Suprapubic skin (tissue), 4 donors: ENCODE measurements around the gene TMC4. TPM values are rescaled to one million over a fixed set of nuclear protein-coding genes. Genes with fewer than 3 reads are reported as not detected.

Experiments
- DNase-seq, 2 donors: peaks; one replicate each; pipeline ENCODE4 v3.0.0-alpha.2; 2019; ENCODE audit warnings: low spot score in 2 of 2
- H3K27ac ChIP-seq: fragments of 200-600 bp; sonication (generic); one replicate; pipeline ENCODE4 v1.5.1; 2019
- H3K27me3 ChIP-seq: fragments of 200-600 bp; sonication (generic); one replicate; pipeline ENCODE4 v1.5.1; 2019
- H3K36me3 ChIP-seq: fragments of 200-600 bp; sonication (generic); one replicate; pipeline ENCODE4 v1.5.1; 2019
- H3K4me1 ChIP-seq: fragments of 200-600 bp; sonication (generic); one replicate; pipeline ENCODE4 v1.5.1; 2019
- H3K4me3 ChIP-seq: fragments of 200-600 bp; sonication (generic); one replicate; pipeline ENCODE4 v1.5.1; 2019; ENCODE audit warnings: mild to moderate bottlenecking
- H3K9me3 ChIP-seq: fragments of 200-600 bp; sonication (generic); one replicate; pipeline ENCODE4 v1.5.1; 2019
- CTCF ChIP-seq, 2 donors: fragments of 200-600 bp in 1 of 2; fragments of 450-650 bp in 1 of 2; sonication (generic) in 1 of 2; IDR thresholded peaks; one replicate each; pipeline ENCODE4 v1.5.1; 2016 to 2019; ENCODE audit warnings: antibody characterized with exemption in 2 of 2, mild to moderate bottlenecking in 1 of 2, moderate library complexity in 1 of 2
- EP300 ChIP-seq: sonication (generic); formaldehyde crosslinking; IDR thresholded peaks from one replicate; pipeline ENCODE4 v1.6.1; 2017; ENCODE audit warnings: antibody characterized with exemption
- POLR2A ChIP-seq, 2 donors: fragments of 450-650 bp; IDR thresholded peaks; one replicate each; pipeline ENCODE4 v1.6.1; 2017; ENCODE audit warnings: antibody characterized with exemption in 2 of 2, mild to moderate bottlenecking in 2 of 2, moderate library complexity in 2 of 2
- POLR2AphosphoS5 ChIP-seq, 3 donors: sonication (generic); formaldehyde crosslinking; IDR thresholded peaks; one replicate each; pipeline ENCODE4 v1.6.1; 2017; ENCODE audit warnings: antibody characterized with exemption in 3 of 3
- WGBS: methylation state at CpG from one replicate; pipeline ENCODE4 v1.1.5; 2018; 5-methylcytosine and 5-hydroxymethylcytosine counted together
- total RNA-seq, 4 donors: library from RNA; depleted of rRNA; stranded (reverse); fragments of >200 nt; gene quantifications; one replicate each; pipeline ENCODE4 v1.1.0, GENCODE V29; 2016

The TMC4 gene
- total RNA-seq, 4 donors from 2014 or later, result 3.4 to 22.8 (median 9.0) TPM

- 86% methylated on average over 3 of the region's 3 CpGs for WGBS
- H3K27me3 ChIP-seq, result no peaks in the 10 kb centered on the region
- no peaks in the 10 kb centered on the region for H3K9me3 ChIP-seq
- TF ChIP-seq POLR2A (IDR thresholded peaks at IDR 0.05) (no peak), EP300 (no peak), CTCF (IDR thresholded peaks at IDR 0.05) (no peak), POLR2AphosphoS5 (IDR thresholded peaks at IDR 0.05) (no peak)
- H3K4me3 ChIP-seq, result no peak overlapping the region
- H3K36me3 ChIP-seq, result peaks cover 57% of the 10 kb centered on the region
- no peak overlapping the region for H3K27ac ChIP-seq
- H3K4me1 ChIP-seq, result peaks cover 43% of the 10 kb centered on the region
- no peak for DNase-seq
Observed at GRCh38 chr19:54156953-54157352, 16.0 kb downstream of the TMC4 start.

- TF ChIP-seq CTCF (IDR thresholded peaks at IDR 0.05) (no peak), POLR2AphosphoS5 (IDR thresholded peaks at IDR 0.05) (no peak), EP300 (no peak)
- Histone ChIP-seq H3K9me3 (no peaks in the 10 kb centered on the region), H3K36me3 (peaks cover 61% of the 10 kb centered on the region), H3K27me3 (no peaks in the 10 kb centered on the region), H3K4me1 (peaks cover 38% of the 10 kb centered on the region), H3K27ac (no peak overlapping the region), H3K4me3 (no peak overlapping the region)
- no peak for DNase-seq
- WGBS, result 67% methylated on average over 10 of the region's 11 CpGs
Observed at GRCh38 chr19:54156490-54156889, 16.5 kb downstream of the TMC4 start.

GRCh38 chr19:54155694-54156093 lies 17.3 kb downstream of the TMC4 start:
- no peaks in the 10 kb centered on the region for H3K27me3 ChIP-seq
- H3K9me3 ChIP-seq, result no peaks in the 10 kb centered on the region
- TF ChIP-seq EP300, result no peak
- TF ChIP-seq POLR2AphosphoS5 (IDR thresholded peaks at IDR 0.05), result no peak
- TF ChIP-seq CTCF (IDR thresholded peaks at IDR 0.05), result no peak
- TF ChIP-seq POLR2A (IDR thresholded peaks at IDR 0.05), result no peak
- no peak overlapping the region for H3K4me3 ChIP-seq
- 78% methylated on average over 11 of the region's 19 CpGs for WGBS
- peaks cover 30% of the 10 kb centered on the region for H3K4me1 ChIP-seq
- peaks cover 69% of the 10 kb centered on the region for H3K36me3 ChIP-seq
- DNase-seq, result no peak
- no peak overlapping the region for H3K27ac ChIP-seq

GRCh38 chr19:54154603-54155345 lies 18.2 kb downstream of the TMC4 start:
- H3K4me3 ChIP-seq, result no peak overlapping the region
- no peaks in the 10 kb centered on the region for H3K27me3 ChIP-seq
- peaks cover 23% of the 10 kb centered on the region for H3K4me1 ChIP-seq
- WGBS, result 73% methylated on average over 15 of the region's 18 CpGs
- no peaks in the 10 kb centered on the region for H3K9me3 ChIP-seq
- no peak for DNase-seq
- H3K36me3 ChIP-seq, result peaks cover 78% of the 10 kb centered on the region
- TF ChIP-seq CTCF (IDR thresholded peaks at IDR 0.05) (no peak), POLR2AphosphoS5 (IDR thresholded peaks at IDR 0.05) (no peak), EP300 (no peak), POLR2A (IDR thresholded peaks at IDR 0.05) (no peak)
- H3K27ac ChIP-seq, result no peak overlapping the region

- Histone ChIP-seq H3K4me3 (no peak overlapping the region), H3K27ac (no peak overlapping the region)
Observed at GRCh38 chr19:54153731-54154326, 19.1 kb downstream of the TMC4 start.

More at GRCh38 chr19:54153731-54154326, 19.1 kb downstream of the TMC4 start:
- TF ChIP-seq POLR2A (IDR thresholded peaks at IDR 0.05), result no peak
- TF ChIP-seq CTCF (IDR thresholded peaks at IDR 0.05), result no peak
- TF ChIP-seq EP300, result no peak
- no peak for TF ChIP-seq POLR2AphosphoS5 (IDR thresholded peaks at IDR 0.05)
- Histone ChIP-seq H3K9me3 (no peaks in the 10 kb centered on the region), H3K4me1 (peaks cover 20% of the 10 kb centered on the region), H3K27me3 (no peaks in the 10 kb centered on the region), H3K36me3 (peaks cover 88% of the 10 kb centered on the region)
- DNase-seq, result no peak
- WGBS, result 71% methylated on average over 9 of the region's 10 CpGs
